ENCODE measurements around the gene GNPDA1.

GRCh38 chr5:142017832-142018427 lies 5.1 kb upstream of the GNPDA1 start:
- TF ChIP-seq POLR2A (IDR thresholded peaks at IDR 0.05), result no peak
- no peak for TF ChIP-seq CTCF (IDR thresholded peaks at IDR 0.05)
